ENCODE results near the gene AARS2.

AARS2 gene

DNA sequence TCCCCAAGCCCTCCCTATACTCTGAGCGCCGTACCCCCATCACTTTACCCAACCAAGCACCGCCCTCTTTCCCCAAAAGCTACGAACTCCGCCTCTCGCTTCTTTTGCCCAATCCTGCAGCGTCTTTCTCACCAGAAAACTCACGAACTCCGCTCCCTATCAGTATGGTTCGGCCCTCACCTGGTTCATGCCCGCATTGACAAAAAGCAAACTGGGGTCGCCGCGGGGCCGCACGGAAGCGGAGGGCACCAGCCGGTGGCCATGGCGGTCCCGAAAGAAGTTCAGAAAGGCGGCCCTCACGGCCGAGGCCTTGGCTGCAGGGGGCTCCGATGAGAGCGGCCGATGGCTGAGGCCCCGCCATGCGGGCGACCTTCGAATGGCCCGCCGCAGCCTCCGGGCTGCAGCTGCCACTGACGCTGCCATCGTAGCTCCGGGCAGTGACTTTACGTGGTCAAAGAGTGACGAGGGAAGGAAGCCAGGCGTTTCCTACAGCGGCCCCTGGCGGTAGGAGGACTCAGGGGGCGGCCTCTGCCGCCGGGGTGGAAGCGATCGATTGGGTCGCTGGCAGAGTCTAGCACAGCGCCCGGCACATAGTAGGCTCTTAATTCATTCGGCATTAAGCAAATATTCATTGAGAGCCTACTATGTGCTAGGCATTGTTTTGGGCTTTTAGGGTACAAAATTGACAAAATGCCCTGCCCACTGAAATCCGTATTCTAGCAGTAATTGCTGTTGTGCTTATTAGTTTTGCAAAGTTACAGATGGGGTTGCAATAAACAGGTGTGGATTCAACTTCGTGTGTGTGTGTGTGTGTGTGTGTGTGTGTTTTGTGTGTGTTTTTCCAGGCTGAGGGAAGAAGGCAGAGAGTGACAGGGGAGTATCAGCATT, at the start of gene AARS2:
AARS2 (minus strand) TSS at position 447 of the 888 bp plus-strand sequence; CDS start at position 423, 24 bp downstream.
- Histone ChIP-seq H3K36me3 (ENCODE audit: control insufficient read depth, insufficient read depth, low read length) (peaks cover 12% of the 10 kb centered on the region), H3K4me3 (replicated peaks; ENCODE audit: low read depth, low read length) (peak within 1 kb of the TSS; percentile 94), H3K27me3 (replicated peaks; ENCODE audit: control insufficient read depth, insufficient read depth, low read length) (no peaks in the 10 kb centered on the region)
- peak; percentile 89 for DNase-seq (ENCODE audit: extremely low read depth, insufficient read length)
- TF ChIP-seq, protein P1, sequence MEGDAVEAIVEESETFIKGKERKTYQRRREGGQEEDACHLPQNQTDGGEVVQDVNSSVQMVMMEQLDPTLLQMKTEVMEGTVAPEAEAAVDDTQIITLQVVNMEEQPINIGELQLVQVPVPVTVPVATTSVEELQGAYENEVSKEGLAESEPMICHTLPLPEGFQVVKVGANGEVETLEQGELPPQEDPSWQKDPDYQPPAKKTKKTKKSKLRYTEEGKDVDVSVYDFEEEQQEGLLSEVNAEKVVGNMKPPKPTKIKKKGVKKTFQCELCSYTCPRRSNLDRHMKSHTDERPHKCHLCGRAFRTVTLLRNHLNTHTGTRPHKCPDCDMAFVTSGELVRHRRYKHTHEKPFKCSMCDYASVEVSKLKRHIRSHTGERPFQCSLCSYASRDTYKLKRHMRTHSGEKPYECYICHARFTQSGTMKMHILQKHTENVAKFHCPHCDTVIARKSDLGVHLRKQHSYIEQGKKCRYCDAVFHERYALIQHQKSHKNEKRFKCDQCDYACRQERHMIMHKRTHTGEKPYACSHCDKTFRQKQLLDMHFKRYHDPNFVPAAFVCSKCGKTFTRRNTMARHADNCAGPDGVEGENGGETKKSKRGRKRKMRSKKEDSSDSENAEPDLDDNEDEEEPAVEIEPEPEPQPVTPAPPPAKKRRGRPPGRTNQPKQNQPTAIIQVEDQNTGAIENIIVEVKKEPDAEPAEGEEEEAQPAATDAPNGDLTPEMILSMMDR (IDR thresholded peaks at IDR 0.05; ENCODE audit: insufficient read depth, low read length, poor library complexity, severe bottlenecking), result peak; percentile 99

DNA sequence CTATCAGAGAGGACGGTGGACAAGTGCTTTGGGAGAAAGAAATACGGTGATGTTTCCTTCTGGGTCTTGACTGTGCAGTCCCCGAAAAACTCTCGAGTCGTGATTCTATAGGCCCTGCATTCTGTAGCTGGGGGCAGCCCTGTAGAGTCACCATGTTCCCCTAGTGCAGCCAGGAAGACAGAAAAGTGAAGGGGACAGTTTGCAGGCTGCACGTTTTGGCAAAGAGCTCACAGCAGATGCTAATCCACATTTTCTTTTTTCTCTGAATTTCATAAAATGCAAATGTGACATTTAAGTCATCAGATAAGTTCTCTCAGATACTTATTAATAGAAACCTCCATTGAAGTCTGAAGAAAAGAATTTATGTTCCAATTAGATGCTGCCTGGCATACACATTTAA, 48.8 kb upstream of the AARS2 start:
- TF ChIP-seq, protein P1 (IDR thresholded peaks at IDR 0.05; ENCODE audit: insufficient read depth, low read length, poor library complexity, severe bottlenecking), result no peak
- no peak overlapping the region for H3K4me3 ChIP-seq (replicated peaks; ENCODE audit: low read depth, low read length)
- H3K27me3 ChIP-seq (replicated peaks; ENCODE audit: control insufficient read depth, insufficient read depth, low read length), result no peaks in the 10 kb centered on the region
- H3K36me3 ChIP-seq (ENCODE audit: control insufficient read depth, insufficient read depth, low read length), result no peaks in the 10 kb centered on the region
- no peak for DNase-seq (ENCODE audit: extremely low read depth, insufficient read length)

- TF ChIP-seq, protein P1 (IDR thresholded peaks at IDR 0.05; ENCODE audit: insufficient read depth, low read length, poor library complexity, severe bottlenecking), result no peak
- Histone ChIP-seq H3K4me3 (replicated peaks; ENCODE audit: low read depth, low read length) (no peak overlapping the region), H3K27me3 (replicated peaks; ENCODE audit: control insufficient read depth, insufficient read depth, low read length) (no peaks in the 10 kb centered on the region), H3K36me3 (ENCODE audit: control insufficient read depth, insufficient read depth, low read length) (no peaks in the 10 kb centered on the region)
- DNase-seq (ENCODE audit: extremely low read depth, insufficient read length), result no peak
Measured at GRCh38 chr6:44359973-44360372, 46.8 kb upstream of the AARS2 start.

GRCh38 chr6:44356487-44356886, 43.3 kb upstream of the AARS2 start:
- TF ChIP-seq, protein P1 (IDR thresholded peaks at IDR 0.05; ENCODE audit: insufficient read depth, low read length, poor library complexity, severe bottlenecking), result no peak
- DNase-seq (ENCODE audit: extremely low read depth, insufficient read length), result no peak

DNA sequence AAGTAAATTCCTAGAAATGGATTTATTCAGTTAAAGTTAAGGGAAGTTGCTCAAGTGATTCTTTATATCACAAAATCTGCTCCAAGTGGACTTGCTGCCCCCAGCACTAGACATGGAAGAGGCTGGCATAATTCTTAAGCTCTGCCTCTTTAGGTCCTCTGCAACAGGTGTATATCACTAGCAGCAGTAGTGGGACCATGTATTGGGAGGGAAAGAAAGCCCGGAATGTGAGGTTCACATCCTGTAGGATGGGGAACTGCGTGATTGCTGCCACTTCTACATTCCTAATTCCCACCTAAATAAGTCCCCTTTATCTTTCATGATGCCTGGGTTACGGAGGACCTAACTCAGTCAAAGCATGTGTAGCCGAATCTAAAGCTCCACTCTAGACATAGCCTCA, 42.5 kb upstream of the AARS2 start:
- DNase-seq (ENCODE audit: extremely low read depth, insufficient read length), result no peak
- no peaks in the 10 kb centered on the region for H3K27me3 ChIP-seq (replicated peaks; ENCODE audit: control insufficient read depth, insufficient read depth, low read length)
- no peak overlapping the region for H3K4me3 ChIP-seq (replicated peaks; ENCODE audit: low read depth, low read length)

More at GRCh38 chr6:44356487-44356886, 43.3 kb upstream of the AARS2 start:
- Histone ChIP-seq H3K27me3 (replicated peaks; ENCODE audit: control insufficient read depth, insufficient read depth, low read length) (no peaks in the 10 kb centered on the region), H3K36me3 (ENCODE audit: control insufficient read depth, insufficient read depth, low read length) (no peaks in the 10 kb centered on the region), H3K4me3 (replicated peaks; ENCODE audit: low read depth, low read length) (no peak overlapping the region)

More for the DNA sequence above, 42.5 kb upstream of the AARS2 start:
- TF ChIP-seq, protein P1 (IDR thresholded peaks at IDR 0.05; ENCODE audit: insufficient read depth, low read length, poor library complexity, severe bottlenecking), result no peak
- H3K36me3 ChIP-seq (ENCODE audit: control insufficient read depth, insufficient read depth, low read length), result no peaks in the 10 kb centered on the region

All from GM06990 (cell line).